Neural cell (in vitro differentiated cells): ENCODE data around the gene CDK5R1. TPM values are rescaled to one million over a fixed set of nuclear protein-coding genes. Genes with fewer than 3 reads are reported as not detected.

Experiments used
- H2AFZ ChIP-seq: fragments of 200-600, 300-800 bp; sonication (generic), shearing (Covaris generic); 2 replicates; pipeline ENCODE4 v1.6.0; 2014; ENCODE audit warnings: low read depth, mild to moderate bottlenecking, antibody characterized with exemption, low read length, moderate library complexity
- H3F3A ChIP-seq: fragments of 200-600 bp; shearing (Covaris generic); 2 replicates; pipeline ENCODE4 v1.6.1; 2016; ENCODE audit warnings: mild to moderate bottlenecking, moderate library complexity, mixed read lengths, antibody characterized with exemption, low read length; ENCODE audit not compliant: insufficient read depth, poor library complexity, severe bottlenecking
- H3K27ac ChIP-seq: fragments of 200-600, 300-800 bp; sonication (generic), shearing (Covaris generic); 2 replicates; pipeline ENCODE4 v1.5.1; 2014; ENCODE audit warnings: mild to moderate bottlenecking, low read length, moderate library complexity
- H3K27me3 ChIP-seq: fragments of 300-800, 200-600 bp; sonication (generic), shearing (Covaris generic); 2 replicates; pipeline ENCODE4 v1.6.0; 2014; ENCODE audit warnings: mild to moderate bottlenecking, low read depth, low read length, moderate library complexity; ENCODE audit not compliant: insufficient read depth
- H3K36me3 ChIP-seq: fragments of 300-800, 200-600 bp; sonication (generic), shearing (Covaris generic); 2 replicates; pipeline ENCODE4 v1.5.1; 2014; ENCODE audit warnings: mild to moderate bottlenecking, antibody characterized with exemption, low read length, moderate library complexity; ENCODE audit not compliant: insufficient read depth
- H3K4me2 ChIP-seq: fragments of 300-800, 200-600 bp; sonication (generic), shearing (Covaris generic); 2 replicates; pipeline ENCODE4 v1.6.0; 2014; ENCODE audit warnings: mild to moderate bottlenecking, low read length
- H3K4me3 ChIP-seq: fragments of 300-800, 200-600 bp; sonication (generic), shearing (Covaris generic); 2 replicates; pipeline ENCODE4 v1.5.1; 2014; ENCODE audit warnings: mild to moderate bottlenecking, low read length, moderate library complexity
- H3K79me2 ChIP-seq: fragments of 200-600 bp; shearing (Covaris generic); replicated peaks from 2 replicates; pipeline ENCODE4 v1.6.0; 2014; ENCODE audit warnings: mild to moderate bottlenecking, low read length, moderate library complexity; ENCODE audit not compliant: insufficient read depth
- H3K9ac ChIP-seq: fragments of 300-800, 200-600 bp; sonication (generic), shearing (Covaris generic); 2 replicates; pipeline ENCODE4 v1.6.1; 2016; ENCODE audit warnings: mild to moderate bottlenecking, low read length, mixed read lengths
- H3K9me2 ChIP-seq: fragments of 200-600 bp; shearing (Covaris generic); 2 replicates; pipeline ENCODE4 v1.6.1; 2016; ENCODE audit warnings: mild to moderate bottlenecking, low read length, mixed read lengths; ENCODE audit not compliant: insufficient read depth
- H3K9me3 ChIP-seq: fragments of 200-600, 300-800 bp; sonication (generic), shearing (Covaris generic); 2 replicates; pipeline ENCODE4 v1.6.1; 2016; ENCODE audit warnings: mild to moderate bottlenecking, mixed run types, low read length, moderate library complexity, mixed read lengths
- H4K20me1 ChIP-seq: fragments of 200-600 bp; shearing (Covaris generic); 2 replicates; pipeline ENCODE4 v1.6.1; 2016; ENCODE audit warnings: mild to moderate bottlenecking, mixed run types; ENCODE audit not compliant: insufficient read depth
- CTCF ChIP-seq: fragments of 450-650 bp; IDR thresholded peaks from 2 replicates; pipeline ENCODE4 v1.5.1; 2014; ENCODE audit warnings: antibody characterized with exemption, mild to moderate bottlenecking, moderate library complexity; ENCODE audit not compliant: poor library complexity, severe bottlenecking
- EZH2 ChIP-seq: fragments of 200-600, 300-800 bp; shearing (Covaris generic), sonication (generic); IDR thresholded peaks from 2 replicates; pipeline ENCODE4 v1.6.1; 2014; ENCODE audit warnings: antibody characterized with exemption, low read length, borderline replicate concordance, mild to moderate bottlenecking; ENCODE audit not compliant: insufficient read depth, poor library complexity, severe bottlenecking
- MXI1 ChIP-seq: fragments of 450-650 bp; conservative IDR thresholded peaks from 2 replicates; pipeline ENCODE4 v1.6.1; 2014; ENCODE audit warnings: antibody characterized with exemption, mild to moderate bottlenecking; ENCODE audit not compliant: poor library complexity, severe bottlenecking
- RAD21 ChIP-seq: fragments of 450-650 bp; conservative IDR thresholded peaks from 2 replicates; pipeline ENCODE4 v1.6.1; 2014; ENCODE audit warnings: antibody characterized with exemption, mild to moderate bottlenecking, moderate library complexity
- REST ChIP-seq: IDR thresholded peaks from 2 replicates; pipeline ENCODE4 v1.6.1; 2012; ENCODE audit warnings: borderline replicate concordance
- SMC3 ChIP-seq: fragments of 450-650 bp; conservative IDR thresholded peaks from 2 replicates; pipeline ENCODE4 v1.6.1; 2014; ENCODE audit warnings: antibody characterized with exemption, mild to moderate bottlenecking, moderate library complexity; ENCODE audit not compliant: poor library complexity
- TAF1 ChIP-seq: IDR thresholded peaks from 2 replicates; pipeline ENCODE4 v1.6.1; 2012; ENCODE audit warnings: low read depth
- polyA plus RNA-seq: library from polyadenylated mRNA; depleted of rRNA; stranded (reverse); fragments of >200 nt; gene quantifications from 2 replicates; pipeline ENCODE4 v1.2.3, GENCODE V29; 2014

Gene CDK5R1
- polyA plus RNA-seq, 1 donor from 2014 or later: 199 TPM

- Histone ChIP-seq H3K27ac (peak overlapping the region; percentile 100), H3K36me3 (no peaks in the 10 kb centered on the region), H3F3A (peaks cover 8% of the 10 kb centered on the region), H3K9me2 (no peaks in the 10 kb centered on the region), H3K27me3 (no peaks in the 10 kb centered on the region), H4K20me1 (no peaks in the 10 kb centered on the region), H3K79me2 (peaks cover 6% of the 10 kb centered on the region), H3K4me3 (no peak overlapping the region), H3K4me2 (peak overlapping the region; percentile 32), H2AFZ (no peak overlapping the region), H3K9ac (peak overlapping the region; percentile 98), H3K9me3 (no peaks in the 10 kb centered on the region)
- no peak for TF ChIP-seq REST
- no peak for TF ChIP-seq RAD21
- no peak for TF ChIP-seq CTCF
- no peak for TF ChIP-seq SMC3
- no peak for TF ChIP-seq EZH2
- TF ChIP-seq MXI1: no peak
Observed at GRCh38 chr17:32516940-32517701, 30.3 kb downstream of the CDK5R1 start.

GRCh38 chr17:32517982-32518381 is 31.2 kb downstream of the CDK5R1 start:
- Histone ChIP-seq H3K27ac (peak overlapping the region; percentile 100), H3K9me2 (no peaks in the 10 kb centered on the region), H3K9ac (peak overlapping the region; percentile 98), H3K36me3 (no peaks in the 10 kb centered on the region), H3K27me3 (no peaks in the 10 kb centered on the region), H2AFZ (no peak overlapping the region), H4K20me1 (no peaks in the 10 kb centered on the region), H3K4me3 (peak overlapping the region; percentile 67), H3K79me2 (peaks cover 6% of the 10 kb centered on the region), H3F3A (peaks cover 8% of the 10 kb centered on the region), H3K9me3 (no peaks in the 10 kb centered on the region), H3K4me2 (no peak overlapping the region)
- TF ChIP-seq TAF1: no peak
- TF ChIP-seq EZH2: no peak
- TF ChIP-seq MXI1: no peak
- TF ChIP-seq CTCF: no peak
